Activated gamma-delta T cell treated with anti-CD3 and anti-CD28 coated beads, Interleukin-2, amount 50 U/mL, for 16 hours (primary cell): Measurements from ENCODE around the gene ZNF362.
"Not testable (repeated sequence)": the region's sequence is repeated elsewhere in the genome, so short reads cannot be mapped to it uniquely, and the experiment has no call there.

Source experiments
- DNase-seq: peaks from one replicate; pipeline ENCODE4 v3.0.0-alpha.2; 2020; ENCODE audit warnings: low read depth

Gene ZNF362

DNA sequence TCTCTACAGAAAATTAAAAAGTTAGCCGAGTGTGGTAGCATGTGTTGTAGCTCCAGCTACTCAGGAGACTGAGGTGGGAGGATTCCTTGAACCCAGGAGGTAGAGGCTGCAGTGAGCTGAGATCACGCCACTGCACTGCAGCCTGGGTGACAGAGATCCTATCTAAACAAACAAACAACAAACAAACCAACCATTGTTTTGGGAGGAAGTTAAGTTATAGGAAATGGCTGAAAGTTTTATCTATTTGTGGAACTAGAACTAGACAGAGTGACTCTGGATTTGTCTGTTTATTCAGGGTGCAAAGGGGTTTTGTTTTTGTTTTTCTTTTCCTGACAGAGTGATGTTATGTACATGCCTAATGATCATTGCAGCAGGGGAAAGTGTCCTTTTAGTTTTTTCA, 31.0 kb downstream of the ZNF362 start:
- no peak for DNase-seq

DNA sequence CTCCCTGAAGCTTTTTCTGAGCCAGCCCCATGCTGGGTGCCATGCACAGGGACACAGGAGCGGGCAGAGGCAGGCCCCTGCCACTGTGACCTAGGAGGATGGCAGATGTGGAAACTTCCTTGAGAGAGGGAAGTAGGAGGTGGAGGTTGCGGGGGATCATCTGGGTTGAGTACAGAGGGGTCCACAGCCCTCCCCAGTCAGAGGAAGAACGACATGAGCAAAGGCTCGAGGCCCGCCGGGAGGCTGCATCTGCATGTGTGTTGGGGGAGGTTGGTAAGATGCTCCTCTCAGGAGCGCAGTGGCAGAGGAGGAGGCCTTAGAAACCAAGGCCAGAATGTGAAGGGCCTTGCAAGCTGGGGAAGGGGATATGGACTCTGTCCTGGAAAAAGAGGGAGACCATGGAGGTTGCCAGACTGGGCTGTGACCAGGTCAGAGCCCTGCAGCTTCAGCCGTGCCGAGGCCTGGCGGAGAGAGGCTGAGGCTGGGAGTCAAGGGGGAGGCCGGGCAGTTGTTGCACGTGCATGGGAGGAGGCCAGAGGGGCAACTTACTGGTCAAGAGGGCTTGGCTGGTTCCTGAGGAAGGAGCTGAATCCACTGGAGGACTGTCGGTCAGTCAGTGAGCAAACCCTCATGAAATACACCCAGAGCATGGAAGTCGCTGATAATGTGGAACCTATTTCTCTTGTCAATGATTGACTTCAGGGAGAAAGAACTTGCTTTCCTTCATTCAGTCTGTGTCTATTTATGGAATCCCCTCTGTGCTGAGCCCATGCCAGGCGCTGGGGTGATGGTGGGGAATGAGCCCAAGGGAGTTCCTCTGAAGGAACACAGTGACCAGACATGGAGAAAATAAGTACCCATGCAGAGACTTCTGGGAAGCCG, 32.9 kb downstream of the ZNF362 start:
- DNase-seq, result no peak

DNA sequence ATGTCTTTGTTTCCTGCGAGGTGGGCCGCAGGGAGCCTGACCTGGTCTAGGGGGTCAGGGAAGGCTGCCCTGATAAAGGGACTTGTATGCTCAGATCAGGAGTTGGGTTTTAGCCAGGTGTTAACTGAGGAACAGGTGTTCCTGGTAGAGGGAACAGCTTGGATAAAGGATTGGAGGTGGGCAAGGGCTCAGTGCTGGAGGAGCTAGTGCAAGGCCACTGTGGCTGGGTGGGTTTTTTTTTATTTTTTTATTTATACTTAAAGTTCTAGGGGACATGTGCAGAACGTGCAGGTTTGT, 33.5 kb downstream of the ZNF362 start:
- DNase-seq, result no peak

DNA sequence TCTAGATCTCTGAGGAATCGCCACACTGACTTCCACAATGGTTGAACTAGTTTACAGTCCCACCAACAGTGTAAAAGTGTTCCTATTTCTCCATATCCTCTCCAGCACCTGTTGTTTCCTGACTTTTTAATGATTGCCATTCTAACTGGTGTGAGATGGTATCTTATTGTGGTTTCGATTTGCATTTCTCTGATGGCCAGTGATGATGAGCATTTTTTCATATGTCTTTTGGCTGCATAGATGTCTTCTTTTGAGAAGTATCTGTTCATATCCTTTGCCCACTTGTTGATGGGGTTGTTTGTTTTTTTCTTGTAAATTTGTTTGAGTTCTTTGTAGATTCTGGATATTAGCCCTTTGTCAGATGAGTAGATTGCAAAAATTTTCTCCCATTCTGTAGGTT, 34.3 kb downstream of the ZNF362 start:
- not testable (repeated sequence) for DNase-seq

DNA sequence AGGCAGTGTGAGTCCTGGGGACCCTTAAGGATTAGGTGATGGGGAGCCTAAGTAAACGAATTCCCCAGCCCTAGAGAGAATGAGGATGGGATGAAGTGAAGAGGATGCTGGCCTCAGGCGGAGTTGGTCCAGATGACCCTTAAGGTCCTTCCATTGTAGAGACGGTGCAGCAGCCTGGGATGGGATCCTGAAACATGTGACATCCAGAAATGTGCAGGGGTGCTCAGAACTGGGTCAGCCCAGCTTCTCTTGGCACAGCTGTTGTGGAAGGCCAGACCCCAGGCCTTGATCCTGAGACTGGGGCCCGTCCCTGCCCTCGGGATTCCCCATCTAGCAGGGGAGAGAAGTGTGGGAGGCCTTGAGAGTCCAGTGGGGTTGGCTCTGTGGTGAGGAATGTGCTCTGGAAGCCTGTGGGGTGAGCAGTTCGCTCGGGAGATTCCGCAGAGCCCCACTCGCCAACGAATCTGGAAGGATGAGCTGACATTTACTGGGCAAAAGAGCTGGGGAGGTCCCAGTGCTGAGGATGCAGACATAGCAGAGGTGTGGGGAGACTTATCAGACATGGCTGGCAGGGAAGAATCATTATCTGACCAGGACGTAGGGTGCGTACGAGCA, 36.5 kb downstream of the ZNF362 start:
- DNase-seq, result no peak

DNA sequence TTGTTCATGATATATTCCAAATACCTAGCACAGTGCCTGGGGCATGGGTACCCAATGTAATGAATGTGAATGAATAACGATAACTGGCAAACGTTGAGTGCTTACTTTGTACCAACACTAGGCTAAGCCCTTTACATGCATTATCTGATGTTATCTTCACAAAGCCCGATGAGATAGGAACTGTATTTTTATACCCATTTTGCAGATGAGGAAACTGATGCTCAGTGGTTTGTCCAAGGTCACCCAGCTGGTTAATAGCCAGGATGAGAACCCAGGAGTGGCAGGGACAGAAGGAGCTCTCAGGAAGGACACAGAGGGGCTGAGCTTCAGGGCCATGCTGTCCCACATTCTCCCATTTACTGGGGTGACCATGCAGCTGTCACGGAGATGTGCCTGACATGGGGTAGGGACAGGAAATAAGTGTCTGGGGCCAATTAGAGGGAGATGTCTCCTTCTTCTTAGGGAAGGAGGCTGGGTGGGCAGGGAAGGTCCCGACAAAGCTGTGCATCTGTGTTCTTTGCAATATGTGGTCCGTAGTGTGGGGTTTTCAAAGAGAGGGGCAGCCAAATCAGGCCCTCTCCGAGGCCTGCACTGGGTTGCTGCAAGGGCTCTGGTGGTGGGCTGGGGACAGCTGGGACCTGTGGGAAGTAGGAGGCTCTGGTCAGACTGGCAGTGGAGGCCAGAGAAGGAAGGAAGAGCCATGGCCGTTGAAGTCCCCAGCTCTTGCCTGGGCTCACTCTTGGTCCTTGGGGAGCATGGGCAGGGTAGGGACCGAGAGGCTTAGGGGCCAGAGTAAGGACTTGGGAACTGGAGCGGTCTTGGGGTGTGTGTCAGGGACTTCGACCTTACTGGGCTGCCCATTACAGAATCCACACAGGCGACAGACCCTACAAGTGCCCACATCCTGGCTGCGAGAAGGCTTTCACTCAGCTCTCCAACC, 38.0 kb downstream of the ZNF362 start:
- DNase-seq, result no peak

DNA sequence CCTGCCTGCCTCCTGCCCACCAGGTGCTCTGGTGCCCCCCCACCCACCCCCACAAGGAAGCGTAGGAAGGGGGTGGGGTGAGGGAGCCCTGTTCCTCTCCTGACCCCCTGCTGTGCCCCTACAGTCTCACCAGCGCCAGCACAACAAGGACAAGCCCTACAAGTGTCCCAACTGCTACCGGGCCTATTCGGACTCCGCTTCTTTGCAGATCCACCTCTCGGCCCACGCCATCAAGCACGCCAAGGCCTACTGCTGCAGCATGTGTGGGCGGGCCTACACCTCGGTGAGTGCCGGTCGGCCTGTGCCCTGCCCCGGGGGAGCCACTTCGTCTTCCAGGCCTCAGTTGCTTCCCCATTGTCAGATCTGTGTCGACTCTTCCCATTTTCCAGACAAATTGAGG, 38.7 kb downstream of the ZNF362 start:
- no peak for DNase-seq

DNA sequence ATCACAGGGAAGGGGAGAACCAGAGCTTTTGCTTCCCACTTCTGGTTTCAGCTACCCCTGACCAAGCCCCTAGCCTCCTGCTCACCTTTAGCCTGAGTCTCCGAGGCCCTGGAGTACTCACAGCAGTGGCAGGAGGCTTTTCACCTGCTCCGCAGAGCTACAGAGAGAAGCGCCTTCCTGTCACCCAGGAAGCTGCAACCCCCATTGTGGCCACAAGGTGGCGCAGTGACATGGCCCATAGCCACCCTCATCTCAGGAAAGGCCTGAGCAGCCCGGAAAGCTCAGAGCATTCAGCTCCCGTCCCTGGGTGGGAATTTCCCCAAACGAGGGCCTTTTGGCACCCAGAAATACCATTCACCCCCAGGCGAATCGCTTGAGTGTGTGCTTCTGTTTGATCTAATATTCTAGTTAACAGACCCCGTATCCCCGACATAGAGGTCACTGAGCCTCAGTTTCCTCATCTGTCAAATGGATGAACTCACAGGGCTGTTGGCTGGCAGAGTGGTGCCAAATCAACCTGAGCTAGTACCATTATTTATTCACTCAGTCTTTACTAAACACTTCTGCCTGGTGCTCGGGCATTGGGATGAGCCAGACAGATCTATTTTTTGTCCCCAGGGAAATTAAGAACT, 39.3 kb downstream of the ZNF362 start:
- DNase-seq, result peak; percentile 87

DNA sequence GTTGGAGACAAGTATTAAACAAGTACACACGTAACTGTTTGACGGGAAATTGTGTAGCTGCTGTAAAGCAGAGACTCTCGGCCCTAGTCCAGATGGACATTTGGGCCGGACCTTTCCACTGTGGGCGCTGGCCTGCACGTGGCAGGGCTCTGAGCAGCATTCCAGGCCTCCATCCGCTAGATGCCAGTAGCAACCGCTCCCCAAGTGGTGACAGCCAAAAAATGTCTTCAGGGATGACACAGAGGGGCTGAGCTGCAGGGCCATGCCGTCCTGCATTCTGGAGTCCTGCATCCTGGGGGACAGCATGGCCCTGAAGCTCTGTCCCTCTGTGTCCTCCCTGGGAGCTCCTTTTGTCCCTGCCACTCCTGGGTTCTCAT, 39.8 kb downstream of the ZNF362 start:
- no peak for DNase-seq

DNA sequence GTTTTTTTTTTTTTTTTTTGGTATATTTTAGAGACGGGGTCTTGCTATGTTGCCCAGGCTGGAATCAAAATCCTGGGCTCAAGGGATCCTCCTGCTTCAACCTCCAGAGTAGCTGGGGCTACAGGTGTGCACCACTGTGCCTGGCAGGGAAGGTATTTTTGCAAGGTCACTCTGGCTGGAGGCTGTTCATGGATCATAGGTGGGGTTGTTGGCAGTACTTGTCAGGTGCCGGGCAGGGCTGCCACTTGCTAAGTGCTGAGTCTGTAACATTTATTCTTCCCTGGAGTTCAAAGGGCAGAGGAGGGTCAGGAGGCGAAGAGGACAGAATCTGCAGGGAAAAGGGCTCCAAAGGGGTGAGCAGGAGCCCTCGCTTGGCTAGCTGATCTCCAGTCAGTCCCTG, 40.5 kb downstream of the ZNF362 start:
- no peak for DNase-seq

DNA sequence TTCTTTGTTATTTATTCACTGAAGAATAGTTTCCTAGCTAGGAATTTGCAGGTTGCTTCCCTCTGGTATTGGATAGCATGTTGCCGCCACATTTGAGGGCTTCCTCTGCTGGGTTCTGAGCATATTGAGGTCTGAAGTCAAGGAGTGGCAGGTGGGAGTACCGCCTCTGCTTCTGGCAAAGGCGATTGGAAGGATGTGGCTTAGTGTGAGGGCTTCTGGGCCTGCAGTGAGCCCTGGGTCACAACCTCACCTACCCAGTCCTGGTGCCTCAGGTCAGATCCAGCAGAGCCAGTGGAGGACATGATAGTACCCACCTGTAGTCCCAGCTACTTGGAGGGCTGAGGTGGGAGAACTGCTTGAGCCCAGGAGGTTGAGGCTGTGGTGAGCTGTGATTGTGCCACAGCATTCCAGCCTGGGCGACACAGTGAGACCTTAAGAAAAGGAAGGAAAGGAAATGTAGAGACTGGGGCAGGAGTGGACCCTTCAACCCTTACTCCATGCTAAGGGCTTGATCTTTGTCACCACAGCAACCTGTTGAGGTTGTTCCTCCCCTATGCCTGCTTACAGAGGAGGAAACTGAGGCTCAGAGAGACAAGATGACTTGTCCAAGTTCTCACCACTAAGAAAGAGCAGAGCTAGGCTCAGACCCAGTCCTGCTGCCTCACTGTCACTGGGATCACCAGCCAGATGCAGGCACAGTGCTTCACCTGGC, 41.8 kb downstream of the ZNF362 start:
- no peak for DNase-seq

DNA sequence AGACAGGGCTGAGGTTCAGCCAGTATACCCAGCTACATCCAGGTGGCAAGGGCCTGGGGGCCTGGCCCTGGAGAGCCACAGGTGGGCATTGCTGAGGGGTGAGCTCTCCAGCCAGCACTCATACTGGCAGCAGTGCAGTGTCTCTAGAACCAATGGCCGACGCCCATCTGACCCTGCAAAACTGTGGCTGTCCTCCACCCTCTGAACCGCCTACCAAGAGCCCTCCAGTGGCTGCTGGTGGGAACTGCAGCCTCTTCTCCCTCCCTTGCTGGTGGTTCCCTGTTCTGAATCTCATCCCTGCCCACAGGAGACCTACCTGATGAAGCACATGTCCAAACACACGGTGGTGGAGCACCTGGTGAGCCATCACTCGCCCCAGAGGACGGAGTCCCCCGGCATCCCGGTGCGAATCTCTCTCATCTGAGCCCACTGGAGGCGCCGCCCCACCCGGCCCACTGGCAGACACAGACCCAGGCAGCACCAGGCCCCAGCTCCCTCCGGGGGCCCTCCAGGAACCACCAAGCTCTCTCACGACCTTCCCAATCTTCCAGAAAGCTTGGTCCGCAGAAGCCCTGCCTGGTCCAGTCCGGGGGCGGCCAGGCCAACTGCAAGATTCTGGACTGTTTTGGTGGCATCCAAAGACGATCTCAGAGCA, 42.5 kb downstream of the ZNF362 start:
- peak; percentile 27 for DNase-seq

DNA sequence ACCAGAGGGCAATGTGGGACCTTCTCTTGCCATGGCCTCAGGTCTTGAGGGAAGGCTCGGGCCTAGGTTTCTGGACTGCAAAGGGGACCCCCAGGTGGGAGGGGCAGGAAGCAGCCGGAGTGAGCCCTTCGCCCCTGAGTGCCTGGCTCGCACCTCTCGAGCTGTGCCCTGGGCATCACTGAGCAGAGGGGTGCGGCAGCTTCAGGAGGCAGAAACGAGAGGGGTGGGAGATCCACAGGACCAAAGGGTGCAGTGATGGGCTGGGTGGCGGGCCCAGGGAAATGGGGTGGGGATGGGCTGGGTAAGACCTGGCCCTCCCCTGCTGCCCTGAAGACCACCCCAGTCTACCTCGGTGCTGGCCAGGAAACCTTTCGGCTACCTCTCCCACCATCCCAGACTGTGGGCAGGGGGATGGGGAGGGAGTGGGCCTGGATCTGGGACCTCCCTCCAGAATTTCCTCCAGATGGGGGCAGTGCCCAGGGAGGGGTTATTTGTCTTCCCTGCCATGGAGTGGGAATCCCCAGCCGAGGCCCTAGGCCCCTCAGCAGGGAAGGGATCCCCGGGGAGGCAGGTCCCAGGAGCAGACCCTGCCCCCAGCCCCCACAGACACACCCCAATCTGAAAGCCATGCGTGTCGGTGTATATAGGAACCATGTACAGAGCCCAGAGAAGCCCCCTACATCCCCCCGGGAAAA, 43.3 kb downstream of the ZNF362 start:
- DNase-seq, result no peak

DNA sequence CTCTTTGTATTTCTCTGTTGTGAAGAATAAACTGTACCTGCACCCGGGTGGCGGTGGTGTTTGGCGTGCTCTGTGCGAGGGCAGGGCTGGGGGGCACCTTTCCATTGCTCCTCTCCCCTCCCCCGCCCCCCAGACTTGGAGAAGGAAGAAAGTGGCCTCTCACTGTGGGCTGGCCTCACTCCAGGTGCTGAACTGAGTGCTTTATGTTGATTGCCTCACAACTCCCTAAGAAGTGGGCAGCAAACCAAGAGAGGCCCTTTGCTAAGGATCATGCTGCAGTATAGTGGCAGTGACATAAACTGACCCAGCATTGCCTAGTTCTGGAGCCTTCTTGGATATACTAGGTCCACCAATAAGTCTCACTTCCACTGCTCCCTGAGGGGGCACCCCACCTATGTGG, 44.4 kb downstream of the ZNF362 start:
- DNase-seq, result no peak

DNA sequence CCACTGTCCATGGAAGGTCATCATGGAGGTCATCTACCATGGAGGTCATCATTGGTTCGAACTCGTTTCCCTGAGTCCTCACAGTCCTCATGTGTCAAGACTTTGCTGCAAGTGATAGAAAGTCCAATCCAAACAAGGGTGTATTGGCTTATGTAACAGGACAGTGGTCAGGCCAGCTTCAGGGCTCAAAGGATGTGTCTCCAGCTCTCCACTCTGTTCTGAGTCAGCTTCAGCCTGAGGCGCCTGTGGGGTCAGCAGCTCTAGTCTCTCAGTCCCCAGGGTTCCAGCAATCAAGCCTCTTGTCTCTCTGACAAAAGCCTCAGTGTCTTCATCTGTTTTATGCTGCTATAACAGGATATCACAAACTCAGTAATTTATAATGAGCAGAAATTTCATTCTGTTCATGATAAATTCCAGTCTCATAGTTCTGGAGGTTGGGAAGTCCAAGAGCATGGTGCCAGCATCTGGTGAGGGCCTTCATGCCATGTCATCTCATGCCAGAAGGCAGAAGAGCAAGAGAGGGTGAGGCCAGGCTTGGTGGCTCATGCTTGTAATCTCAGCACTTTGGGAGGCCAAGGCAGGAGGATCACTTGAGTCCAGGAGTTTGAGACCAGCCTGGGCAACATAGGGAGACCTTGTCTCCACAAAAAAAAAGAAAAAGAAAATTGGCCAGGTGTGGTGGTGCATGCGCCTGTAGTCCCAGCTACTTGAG, 45.1 kb downstream of the ZNF362 start:
- no peak for DNase-seq

DNA sequence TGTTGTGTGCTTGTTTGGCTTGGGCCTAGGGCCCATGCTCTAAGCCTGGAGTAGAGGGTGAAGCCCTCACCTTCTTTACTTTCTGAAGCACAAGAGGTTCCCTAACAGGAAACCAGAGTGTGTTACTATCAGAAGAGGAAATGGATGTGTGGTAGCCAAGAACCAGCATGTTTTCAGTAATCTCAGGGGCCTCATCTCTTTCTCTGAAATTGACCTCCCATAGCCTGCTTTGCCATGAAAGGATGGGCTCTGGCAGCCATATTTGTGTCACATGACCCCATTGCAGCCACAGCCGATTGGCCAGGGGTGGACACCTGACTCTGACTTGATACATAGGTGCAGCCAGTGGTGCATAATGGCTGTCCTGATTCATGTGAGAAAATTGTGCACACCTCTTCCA, 46.0 kb downstream of the ZNF362 start:
- DNase-seq, result no peak

DNA sequence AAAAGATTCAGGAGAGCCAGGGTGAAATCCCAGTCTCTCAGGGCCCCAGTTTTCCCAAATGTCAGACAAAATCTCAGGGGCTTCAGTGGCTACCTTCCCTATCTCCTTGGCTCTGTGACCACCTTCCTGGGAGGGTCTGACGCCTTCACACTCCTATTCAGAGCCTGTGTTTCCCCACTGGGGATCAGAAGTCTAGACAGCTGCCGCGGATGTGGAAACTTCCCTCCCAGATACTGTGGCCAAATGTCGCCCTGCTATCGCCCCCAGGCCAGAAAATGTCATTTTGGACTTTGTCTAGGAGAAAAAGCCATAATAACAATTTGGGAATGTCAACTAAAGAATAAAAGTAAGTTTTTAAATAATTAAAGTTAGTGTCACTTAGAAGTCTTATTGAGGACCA, 48.7 kb downstream of the ZNF362 start:
- no peak for DNase-seq

DNA sequence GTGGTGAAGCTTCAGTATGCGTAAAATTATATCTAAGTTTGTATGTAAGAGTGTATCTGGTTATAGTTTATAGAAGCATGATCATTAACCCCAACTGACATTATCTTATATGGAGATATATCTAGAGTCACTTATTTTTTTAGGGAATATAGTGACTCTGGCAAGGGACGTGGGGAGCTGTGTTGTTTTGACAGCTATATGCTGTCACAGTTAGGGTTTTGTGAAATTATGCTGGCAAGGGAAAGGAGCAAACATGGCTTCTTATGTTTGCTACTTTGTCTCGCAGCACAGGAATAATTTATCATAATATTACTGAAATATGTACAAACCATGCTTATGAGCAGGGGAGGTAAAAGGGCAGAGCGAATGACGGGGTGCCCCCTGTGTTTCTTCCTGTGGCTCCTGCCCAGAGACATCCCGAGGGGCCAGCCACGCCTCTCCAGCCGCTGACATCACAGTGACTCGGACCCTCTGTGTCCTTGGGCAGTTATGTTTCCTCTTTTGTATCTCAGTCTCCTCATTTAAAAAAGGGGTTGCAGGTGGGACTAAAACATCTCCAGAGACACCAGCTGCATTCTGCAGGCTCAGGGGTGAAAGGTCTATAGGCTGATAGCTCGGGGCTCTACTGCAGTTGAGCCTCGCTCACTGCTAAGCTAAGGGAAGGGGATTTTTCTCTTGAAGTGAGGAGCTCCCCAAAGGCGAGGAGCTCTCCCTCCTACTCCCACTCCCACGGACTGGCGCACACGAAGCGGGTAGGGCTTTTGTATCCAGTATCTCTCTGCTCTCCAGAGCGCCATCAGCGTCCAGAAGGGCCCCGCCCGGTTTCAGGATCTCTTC, 49.7 kb downstream of the ZNF362 start:
- DNase-seq, result no peak
